Neural crest cell (in vitro differentiated cells): ENCODE measurements around the gene ZGPAT. TPM values are rescaled to one million over a fixed set of nuclear protein-coding genes. Genes with fewer than 3 reads are reported as not detected.

ENCODE experiments used
- DNase-seq: peaks from one replicate; pipeline ENCODE4 v3.0.0; 2021; ENCODE audit warnings: low read depth, mixed read lengths, low spot score
- H3K27ac Mint-ChIP-seq: one replicate; pipeline ENCODE4 v1.8.0; 2021; ENCODE audit warnings: mild to moderate bottlenecking, mixed read lengths; ENCODE audit not compliant: unreplicated experiment
- H3K27me3 Mint-ChIP-seq: 2 replicates; pipeline ENCODE4 v1.8.0; 2021; ENCODE audit warnings: low read depth, mild to moderate bottlenecking, mixed read lengths
- H3K36me3 Mint-ChIP-seq: 2 replicates; pipeline ENCODE4 v1.8.0; 2021; ENCODE audit warnings: low read depth, mild to moderate bottlenecking, mixed read lengths
- H3K4me1 Mint-ChIP-seq: 2 replicates; pipeline ENCODE4 v1.8.0; 2021; ENCODE audit warnings: mixed read lengths
- H3K4me3 Mint-ChIP-seq: one replicate; pipeline ENCODE4 v1.8.0; 2021; ENCODE audit warnings: mild to moderate bottlenecking, mixed read lengths
- H3K9me3 Mint-ChIP-seq: 2 replicates; pipeline ENCODE4 v1.8.0; 2021; ENCODE audit warnings: mixed read lengths
- CTCF ChIP-seq: fragments of 200-600 bp; sonication (generic); conservative IDR thresholded peaks from 2 replicates; pipeline ENCODE4 v1.5.0; 2021; ENCODE audit warnings: antibody characterized with exemption, mild to moderate bottlenecking
- total RNA-seq: library from RNA; stranded (reverse); gene quantifications from 2 replicates; pipeline ENCODE4 v1.2.1, GENCODE V29; 2021

Gene ZGPAT
- total RNA-seq, 1 donor from 2014 or later: 31.3 TPM

GRCh38 chr20:63673951-63674350 lies 33.9 kb upstream of the ZGPAT start:
- H3K36me3 Mint-ChIP-seq: peaks cover 12% of the 10 kb centered on the region
- no peak overlapping the region for H3K4me3 Mint-ChIP-seq
- H3K27ac Mint-ChIP-seq: peak overlapping the region; percentile 35
- H3K27me3 Mint-ChIP-seq: no peaks in the 10 kb centered on the region
- TF ChIP-seq CTCF: no peak
- H3K4me1 Mint-ChIP-seq: no peaks in the 10 kb centered on the region
- DNase-seq: no peak
- H3K9me3 Mint-ChIP-seq: no peaks in the 10 kb centered on the region

DNA sequence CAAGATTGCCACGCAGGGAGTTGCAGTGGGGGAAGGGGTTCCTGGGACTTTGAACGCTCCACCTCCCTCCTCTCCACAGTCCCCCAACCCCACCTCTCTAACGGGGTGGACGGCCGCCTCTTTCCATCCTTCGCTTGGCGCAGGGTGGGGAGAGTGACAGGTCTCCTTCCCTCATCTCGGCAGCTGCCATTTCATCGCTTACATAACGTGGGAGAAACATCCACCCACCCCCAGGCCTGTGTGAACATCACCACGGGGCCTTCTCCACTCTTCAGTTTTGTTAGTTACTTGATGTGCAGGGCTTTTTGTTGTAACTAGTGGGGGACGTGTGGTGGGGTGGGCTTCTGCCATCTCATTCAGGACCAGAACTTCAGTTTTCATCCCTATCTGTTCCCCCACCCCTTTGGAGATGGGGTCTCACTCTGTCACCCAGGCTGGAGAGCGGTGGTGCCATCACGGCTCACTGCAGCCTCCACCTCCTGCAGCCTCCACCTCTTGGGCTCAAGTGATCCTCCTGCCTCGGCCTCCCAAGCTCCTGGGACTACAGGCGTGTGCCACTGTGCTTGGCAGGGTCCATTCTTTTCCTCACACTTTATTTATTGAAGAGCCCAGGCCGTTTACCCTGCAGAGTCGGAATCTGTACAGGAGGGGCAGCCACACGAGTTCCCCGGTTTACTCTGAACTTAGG lies 32.0 kb upstream of the ZGPAT start:
- TF ChIP-seq CTCF: no peak
- H3K27ac Mint-ChIP-seq: no peak overlapping the region
- no peaks in the 10 kb centered on the region for H3K4me1 Mint-ChIP-seq
- H3K36me3 Mint-ChIP-seq: peaks cover 8% of the 10 kb centered on the region
- H3K4me3 Mint-ChIP-seq: no peak overlapping the region
- DNase-seq: no peak
- no peaks in the 10 kb centered on the region for H3K9me3 Mint-ChIP-seq
- no peaks in the 10 kb centered on the region for H3K27me3 Mint-ChIP-seq

GRCh38 chr20:63678071-63678470 lies 29.8 kb upstream of the ZGPAT start:
- Mint-ChIP-seq H3K4me3 (no peak overlapping the region), H3K27me3 (no peaks in the 10 kb centered on the region), H3K36me3 (peaks cover 8% of the 10 kb centered on the region), H3K4me1 (no peaks in the 10 kb centered on the region), H3K9me3 (no peaks in the 10 kb centered on the region), H3K27ac (no peak overlapping the region)
- no peak for TF ChIP-seq CTCF
- DNase-seq: no peak

GRCh38 chr20:63678667-63679465 lies 29.0 kb upstream of the ZGPAT start:
- Mint-ChIP-seq H3K27ac (no peak overlapping the region), H3K27me3 (no peaks in the 10 kb centered on the region), H3K9me3 (no peaks in the 10 kb centered on the region), H3K4me3 (no peak overlapping the region), H3K4me1 (peaks cover 5% of the 10 kb centered on the region), H3K36me3 (peaks cover 8% of the 10 kb centered on the region)
- DNase-seq: no peak
- TF ChIP-seq CTCF: no peak

- no peaks in the 10 kb centered on the region for H3K27me3 Mint-ChIP-seq
- no peak for DNase-seq
- no peak for TF ChIP-seq CTCF
- H3K9me3 Mint-ChIP-seq: no peaks in the 10 kb centered on the region
- peaks cover 8% of the 10 kb centered on the region for H3K36me3 Mint-ChIP-seq
- H3K27ac Mint-ChIP-seq: no peak overlapping the region
- H3K4me3 Mint-ChIP-seq: no peak overlapping the region
- peaks cover 6% of the 10 kb centered on the region for H3K4me1 Mint-ChIP-seq
Measured at GRCh38 chr20:63679799-63680305, 28.0 kb upstream of the ZGPAT start.
